Stimulated activated effector memory CD8-positive, alpha-beta T cell treated with anti-CD3 and anti-CD28 coated beads, Interleukin-12 subunit alpha, Interleukin-12 subunit beta, amount 100 ng/mL, for 72 hours (primary cell): ENCODE measurements around the gene ABI3BP.

ENCODE experiments used
- ATAC-seq: fragments of 150-1000 bp; cut with Tn5 transposase; 2 replicates; pipeline ENCODE4 v1.10.0; 2021
- DNase-seq, 2 donors: peaks; one replicate each; pipeline ENCODE4 v3.0.0; 2021 to 2022; ENCODE audit warnings: low spot score in 2 of 2
- H3K27ac Mint-ChIP-seq: one replicate; pipeline ENCODE4 v1.8.0; 2022; ENCODE audit warnings: mild to moderate bottlenecking, mixed read lengths
- H3K36me3 Mint-ChIP-seq: one replicate; pipeline ENCODE4 v1.8.0; 2022; ENCODE audit warnings: mild to moderate bottlenecking, mixed read lengths
- H3K4me1 Mint-ChIP-seq: one replicate; pipeline ENCODE4 v1.8.0; 2022; ENCODE audit warnings: mixed read lengths
- H3K4me3 Mint-ChIP-seq: one replicate; pipeline ENCODE4 v1.8.0; 2022; ENCODE audit warnings: mild to moderate bottlenecking, mixed read lengths
- H3K9me3 Mint-ChIP-seq: one replicate; pipeline ENCODE4 v1.8.0; 2022; ENCODE audit warnings: mixed read lengths

ABI3BP gene

GRCh38 chr3:100811779-100812507 lies 181.3 kb downstream of the ABI3BP start:
- Mint-ChIP-seq H3K4me1 (no peaks in the 10 kb centered on the region), H3K36me3 (no peaks in the 10 kb centered on the region), H3K27ac (no peak overlapping the region), H3K4me3 (no peak overlapping the region), H3K9me3 (no peaks in the 10 kb centered on the region)
- ATAC-seq (no peak), DNase-seq (no peak)

GRCh38 chr3:100810671-100811070 lies 182.6 kb downstream of the ABI3BP start:
- no peak for DNase-seq
- ATAC-seq: no peak
- H3K4me3 Mint-ChIP-seq: no peak overlapping the region
- no peaks in the 10 kb centered on the region for H3K4me1 Mint-ChIP-seq
- no peak overlapping the region for H3K27ac Mint-ChIP-seq
- no peaks in the 10 kb centered on the region for H3K36me3 Mint-ChIP-seq
- no peaks in the 10 kb centered on the region for H3K9me3 Mint-ChIP-seq

- Mint-ChIP-seq H3K27ac (no peak overlapping the region), H3K36me3 (no peaks in the 10 kb centered on the region), H3K4me3 (no peak overlapping the region), H3K4me1 (no peaks in the 10 kb centered on the region), H3K9me3 (no peaks in the 10 kb centered on the region)
- DNase-seq: no peak
- no peak for ATAC-seq
Observed at GRCh38 chr3:100804631-100805030, 188.6 kb downstream of the ABI3BP start.

GRCh38 chr3:100803711-100804110 lies 189.5 kb downstream of the ABI3BP start:
- Mint-ChIP-seq H3K4me1 (no peaks in the 10 kb centered on the region), H3K9me3 (no peaks in the 10 kb centered on the region), H3K36me3 (no peaks in the 10 kb centered on the region), H3K27ac (no peak overlapping the region), H3K4me3 (no peak overlapping the region)
- no peak for DNase-seq
- ATAC-seq: no peak

GRCh38 chr3:100802126-100802525 lies 191.1 kb downstream of the ABI3BP start:
- H3K9me3 Mint-ChIP-seq: no peaks in the 10 kb centered on the region
- no peaks in the 10 kb centered on the region for H3K4me1 Mint-ChIP-seq
- no peak for ATAC-seq
- no peaks in the 10 kb centered on the region for H3K36me3 Mint-ChIP-seq
- no peak for DNase-seq
- H3K27ac Mint-ChIP-seq: no peak overlapping the region
- no peak overlapping the region for H3K4me3 Mint-ChIP-seq

- Mint-ChIP-seq H3K36me3 (no peaks in the 10 kb centered on the region), H3K4me3 (no peak overlapping the region), H3K9me3 (no peaks in the 10 kb centered on the region), H3K4me1 (peaks cover 4% of the 10 kb centered on the region), H3K27ac (no peak overlapping the region)
- ATAC-seq (no peak), DNase-seq (no peak)
Observed at GRCh38 chr3:100798012-100798411, 195.2 kb downstream of the ABI3BP start.

- H3K4me3 Mint-ChIP-seq: no peak overlapping the region
- no peaks in the 10 kb centered on the region for H3K9me3 Mint-ChIP-seq
- H3K27ac Mint-ChIP-seq: no peak overlapping the region
- ATAC-seq (no peak), DNase-seq (no peak)
- no peaks in the 10 kb centered on the region for H3K36me3 Mint-ChIP-seq
- H3K4me1 Mint-ChIP-seq: peaks cover 4% of the 10 kb centered on the region
Observed at GRCh38 chr3:100796556-100796955, 196.7 kb downstream of the ABI3BP start.

GRCh38 chr3:100789579-100789978 lies 203.6 kb downstream of the ABI3BP start:
- no peak overlapping the region for H3K27ac Mint-ChIP-seq

GRCh38 chr3:100783619-100784018 lies 209.6 kb downstream of the ABI3BP start:
- ATAC-seq (no peak), DNase-seq (no peak)
- no peaks in the 10 kb centered on the region for H3K36me3 Mint-ChIP-seq
- no peak overlapping the region for H3K4me3 Mint-ChIP-seq
- no peaks in the 10 kb centered on the region for H3K4me1 Mint-ChIP-seq
- no peak overlapping the region for H3K27ac Mint-ChIP-seq
- H3K9me3 Mint-ChIP-seq: no peaks in the 10 kb centered on the region

More at GRCh38 chr3:100789579-100789978, 203.6 kb downstream of the ABI3BP start:
- no peak for ATAC-seq
- Mint-ChIP-seq H3K4me3 (no peak overlapping the region), H3K36me3 (no peaks in the 10 kb centered on the region), H3K4me1 (no peaks in the 10 kb centered on the region), H3K9me3 (no peaks in the 10 kb centered on the region)
- DNase-seq: no peak

GRCh38 chr3:100782906-100783305 lies 210.3 kb downstream of the ABI3BP start:
- H3K4me1 Mint-ChIP-seq: no peaks in the 10 kb centered on the region
- ATAC-seq: no peak
- H3K36me3 Mint-ChIP-seq: no peaks in the 10 kb centered on the region
- no peak overlapping the region for H3K27ac Mint-ChIP-seq
- H3K9me3 Mint-ChIP-seq: no peaks in the 10 kb centered on the region
- no peak for DNase-seq
- H3K4me3 Mint-ChIP-seq: no peak overlapping the region

GRCh38 chr3:100782348-100782747 lies 210.9 kb downstream of the ABI3BP start:
- ATAC-seq (no peak), DNase-seq (no peak)
- Mint-ChIP-seq H3K4me1 (no peaks in the 10 kb centered on the region), H3K9me3 (no peaks in the 10 kb centered on the region), H3K4me3 (no peak overlapping the region), H3K27ac (no peak overlapping the region), H3K36me3 (no peaks in the 10 kb centered on the region)

- DNase-seq (no peak), ATAC-seq (no peak)
- H3K4me1 Mint-ChIP-seq: no peaks in the 10 kb centered on the region
- no peak overlapping the region for H3K4me3 Mint-ChIP-seq
- no peak overlapping the region for H3K27ac Mint-ChIP-seq
- H3K36me3 Mint-ChIP-seq: no peaks in the 10 kb centered on the region
- H3K9me3 Mint-ChIP-seq: no peaks in the 10 kb centered on the region
Observed at GRCh38 chr3:100781301-100781700, 211.9 kb downstream of the ABI3BP start.

GRCh38 chr3:100780071-100780622 lies 213.1 kb downstream of the ABI3BP start:
- ATAC-seq: no peak
- no peak overlapping the region for H3K4me3 Mint-ChIP-seq
- no peaks in the 10 kb centered on the region for H3K9me3 Mint-ChIP-seq
- DNase-seq: no peak
- H3K4me1 Mint-ChIP-seq: no peaks in the 10 kb centered on the region
- H3K27ac Mint-ChIP-seq: no peak overlapping the region
- no peaks in the 10 kb centered on the region for H3K36me3 Mint-ChIP-seq

GRCh38 chr3:100779480-100779879 lies 213.7 kb downstream of the ABI3BP start:
- Mint-ChIP-seq H3K27ac (no peak overlapping the region), H3K4me1 (no peaks in the 10 kb centered on the region), H3K4me3 (no peak overlapping the region), H3K9me3 (no peaks in the 10 kb centered on the region), H3K36me3 (no peaks in the 10 kb centered on the region)
- no peak for DNase-seq
- ATAC-seq: no peak

GRCh38 chr3:100777271-100777670 lies 215.9 kb downstream of the ABI3BP start:
- no peaks in the 10 kb centered on the region for H3K4me1 Mint-ChIP-seq
- DNase-seq (no peak), ATAC-seq (no peak)
- no peak overlapping the region for H3K27ac Mint-ChIP-seq
- H3K4me3 Mint-ChIP-seq: no peak overlapping the region
- no peaks in the 10 kb centered on the region for H3K36me3 Mint-ChIP-seq
- H3K9me3 Mint-ChIP-seq: no peaks in the 10 kb centered on the region

GRCh38 chr3:100776746-100777145 lies 216.5 kb downstream of the ABI3BP start:
- ATAC-seq (peak; percentile 62), DNase-seq (no peak)
- H3K9me3 Mint-ChIP-seq: no peaks in the 10 kb centered on the region
- H3K27ac Mint-ChIP-seq: no peak overlapping the region
- H3K4me3 Mint-ChIP-seq: no peak overlapping the region
- no peaks in the 10 kb centered on the region for H3K4me1 Mint-ChIP-seq
- H3K36me3 Mint-ChIP-seq: no peaks in the 10 kb centered on the region
